GDM1 (cell line): Measurements from ENCODE around the gene PRTG.
"Not testable (repeated sequence)": the region's sequence is repeated elsewhere in the genome, so short reads cannot be mapped to it uniquely, and the experiment has no call there.

Experiments used
- DNase-seq: peaks from one replicate; lab custom pipeline; 2025; lab: John Stamatoyannopoulos, UW

PRTG gene

GRCh38 chr15:55742927-55743728 lies at the start of gene PRTG:
PRTG (minus strand) TSS chr15:55743152; CDS start chr15:55742931, 221 bp downstream.
- DNase-seq = no peak

GRCh38 chr15:55791551-55792400 lies 48.8 kb upstream of the PRTG start:
- DNase-seq = no peak

GRCh38 chr15:55789066-55789660 lies 46.2 kb upstream of the PRTG start:
- DNase-seq = no peak

GRCh38 chr15:55786341-55786740 lies 43.4 kb upstream of the PRTG start:
- no peak for DNase-seq

GRCh38 chr15:55785593-55785992 lies 42.6 kb upstream of the PRTG start:
- not testable (repeated sequence) for DNase-seq

- no peak for DNase-seq
Measured at GRCh38 chr15:55784286-55784685, 41.3 kb upstream of the PRTG start.

GRCh38 chr15:55782901-55783300 lies 39.9 kb upstream of the PRTG start:
- no peak for DNase-seq

- DNase-seq = no peak
Measured at GRCh38 chr15:55780292-55780691, 37.3 kb upstream of the PRTG start.

GRCh38 chr15:55778932-55779331 lies 36.0 kb upstream of the PRTG start:
- DNase-seq = no peak

GRCh38 chr15:55775316-55775715 lies 32.4 kb upstream of the PRTG start:
- DNase-seq = no peak

GRCh38 chr15:55774113-55774970 lies 31.4 kb upstream of the PRTG start:
- no peak for DNase-seq

- DNase-seq = no peak
Measured at GRCh38 chr15:55770806-55771205, 27.9 kb upstream of the PRTG start.

- no peak for DNase-seq
Measured at GRCh38 chr15:55770261-55770660, 27.3 kb upstream of the PRTG start.

GRCh38 chr15:55768670-55769185 lies 25.8 kb upstream of the PRTG start:
- no peak for DNase-seq

GRCh38 chr15:55766676-55767075 lies 23.7 kb upstream of the PRTG start:
- DNase-seq = no peak

GRCh38 chr15:55764398-55764797 lies 21.4 kb upstream of the PRTG start:
- no peak for DNase-seq

- DNase-seq = no peak
Measured at GRCh38 chr15:55758580-55758986, 15.6 kb upstream of the PRTG start.

- not testable (repeated sequence) for DNase-seq
Measured at GRCh38 chr15:55753433-55753832, 10.5 kb upstream of the PRTG start.

- no peak for DNase-seq
Measured at GRCh38 chr15:55750706-55751105, 7.8 kb upstream of the PRTG start.

- no peak for DNase-seq
Measured at GRCh38 chr15:55743729-55744655, 1.0 kb upstream of the PRTG start.
